ENCODE results near the gene DDAH1.

DDAH1 gene

GRCh38 chr1:85413169-85413568 lies 51.8 kb downstream of the DDAH1 start:
- Histone ChIP-seq H3K4me1 (ENCODE audit: control insufficient read depth in 1 of 2, insufficient read depth in 1 of 2, low read depth in 1 of 2, low read length in 1 of 2) (no peaks in the 10 kb centered on the region), H3K36me3 (no peaks in the 10 kb centered on the region), H3K4me3 (ENCODE audit: low read depth in 1 of 2, low read length in 1 of 2) (no peak overlapping the region), H3K27ac (no peak overlapping the region), H3K27me3 (no peaks in the 10 kb centered on the region), H3K9me3 (no peaks in the 10 kb centered on the region)
- TF ChIP-seq CTCF (IDR thresholded peaks at IDR 0.05) = no peak

- no peaks in the 10 kb centered on the region for H3K4me1 ChIP-seq (ENCODE audit: control insufficient read depth in 1 of 2, insufficient read depth in 1 of 2, low read depth in 1 of 2, low read length in 1 of 2)
- H3K36me3 ChIP-seq = no peaks in the 10 kb centered on the region
- no peak overlapping the region for H3K4me3 ChIP-seq (ENCODE audit: low read depth in 1 of 2, low read length in 1 of 2)
- H3K9me3 ChIP-seq = no peaks in the 10 kb centered on the region
- no peak for TF ChIP-seq CTCF (IDR thresholded peaks at IDR 0.05)
- H3K27ac ChIP-seq = no peak overlapping the region
- no peaks in the 10 kb centered on the region for H3K27me3 ChIP-seq
These were observed 53.2 kb downstream of the DDAH1 start for GRCh38 chr1:85411567-85412305.

- no peak overlapping the region for H3K27ac ChIP-seq
- no peaks in the 10 kb centered on the region for H3K36me3 ChIP-seq
- H3K4me1 ChIP-seq (ENCODE audit: control insufficient read depth in 1 of 2, insufficient read depth in 1 of 2, low read depth in 1 of 2, low read length in 1 of 2) = no peaks in the 10 kb centered on the region
- H3K9me3 ChIP-seq = no peaks in the 10 kb centered on the region
- H3K27me3 ChIP-seq = no peaks in the 10 kb centered on the region
- no peak overlapping the region for H3K4me3 ChIP-seq (ENCODE audit: low read depth in 1 of 2, low read length in 1 of 2)
- TF ChIP-seq CTCF (IDR thresholded peaks at IDR 0.05) = no peak
These were observed 55.4 kb downstream of the DDAH1 start for GRCh38 chr1:85409516-85409915.

GRCh38 chr1:85407746-85408377 lies 57.1 kb downstream of the DDAH1 start:
- Histone ChIP-seq H3K27me3 (no peaks in the 10 kb centered on the region), H3K36me3 (no peaks in the 10 kb centered on the region), H3K4me1 (ENCODE audit: control insufficient read depth in 1 of 2, insufficient read depth in 1 of 2, low read depth in 1 of 2, low read length in 1 of 2) (no peaks in the 10 kb centered on the region), H3K9me3 (no peaks in the 10 kb centered on the region), H3K27ac (no peak overlapping the region), H3K4me3 (ENCODE audit: low read depth in 1 of 2, low read length in 1 of 2) (no peak overlapping the region)
- no peak for TF ChIP-seq CTCF (IDR thresholded peaks at IDR 0.05)

- no peaks in the 10 kb centered on the region for H3K27me3 ChIP-seq
- H3K36me3 ChIP-seq = no peaks in the 10 kb centered on the region
- H3K9me3 ChIP-seq = no peaks in the 10 kb centered on the region
- no peak overlapping the region for H3K27ac ChIP-seq
- no peak overlapping the region for H3K4me3 ChIP-seq (ENCODE audit: low read depth in 1 of 2, low read length in 1 of 2)
- TF ChIP-seq CTCF (IDR thresholded peaks at IDR 0.05) = no peak
- H3K4me1 ChIP-seq (ENCODE audit: control insufficient read depth in 1 of 2, insufficient read depth in 1 of 2, low read depth in 1 of 2, low read length in 1 of 2) = no peaks in the 10 kb centered on the region
These were observed 57.9 kb downstream of the DDAH1 start for GRCh38 chr1:85406887-85407533.
